ENCODE results near the gene STXBP6.

DNA sequence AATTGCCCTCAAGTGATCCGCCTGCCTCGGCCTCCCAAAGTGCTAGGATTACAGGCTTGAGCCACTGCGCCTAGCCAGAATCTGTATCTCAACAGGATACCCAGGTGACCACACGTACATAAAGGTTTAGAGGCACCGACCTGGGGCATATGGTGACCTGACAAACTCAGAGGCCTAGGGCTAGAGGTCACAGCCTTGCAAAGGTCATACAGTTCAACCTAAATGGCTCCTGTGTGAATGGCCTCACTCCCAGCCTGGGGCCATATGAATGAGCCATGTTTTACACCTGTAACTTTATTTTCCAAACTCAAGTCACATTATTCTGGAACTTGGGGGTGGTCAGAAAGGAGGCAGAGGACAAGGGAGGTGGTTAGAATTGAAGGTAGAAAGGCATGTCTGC lies 10.0 kb downstream of the STXBP6 start:
- TF ChIP-seq, protein P1, sequence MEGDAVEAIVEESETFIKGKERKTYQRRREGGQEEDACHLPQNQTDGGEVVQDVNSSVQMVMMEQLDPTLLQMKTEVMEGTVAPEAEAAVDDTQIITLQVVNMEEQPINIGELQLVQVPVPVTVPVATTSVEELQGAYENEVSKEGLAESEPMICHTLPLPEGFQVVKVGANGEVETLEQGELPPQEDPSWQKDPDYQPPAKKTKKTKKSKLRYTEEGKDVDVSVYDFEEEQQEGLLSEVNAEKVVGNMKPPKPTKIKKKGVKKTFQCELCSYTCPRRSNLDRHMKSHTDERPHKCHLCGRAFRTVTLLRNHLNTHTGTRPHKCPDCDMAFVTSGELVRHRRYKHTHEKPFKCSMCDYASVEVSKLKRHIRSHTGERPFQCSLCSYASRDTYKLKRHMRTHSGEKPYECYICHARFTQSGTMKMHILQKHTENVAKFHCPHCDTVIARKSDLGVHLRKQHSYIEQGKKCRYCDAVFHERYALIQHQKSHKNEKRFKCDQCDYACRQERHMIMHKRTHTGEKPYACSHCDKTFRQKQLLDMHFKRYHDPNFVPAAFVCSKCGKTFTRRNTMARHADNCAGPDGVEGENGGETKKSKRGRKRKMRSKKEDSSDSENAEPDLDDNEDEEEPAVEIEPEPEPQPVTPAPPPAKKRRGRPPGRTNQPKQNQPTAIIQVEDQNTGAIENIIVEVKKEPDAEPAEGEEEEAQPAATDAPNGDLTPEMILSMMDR (IDR thresholded peaks at IDR 0.05 in 2 of 3, conservative IDR thresholded peaks at IDR 0.05 in 1 of 3; ENCODE audit: borderline replicate concordance in 1 of 3, insufficient read depth in 1 of 3, low read depth in 2 of 3, low read length in 2 of 3): no peak
- no peak for TF ChIP-seq POLR2AphosphoS5 (IDR thresholded peaks at IDR 0.05; ENCODE audit: low read depth, low read length)
- no peak for TF ChIP-seq CEBPB (IDR thresholded peaks at IDR 0.05; ENCODE audit: low read depth)
- TF ChIP-seq ELF1 (IDR thresholded peaks at IDR 0.05; ENCODE audit: borderline replicate concordance, low read depth): no peak
- TF ChIP-seq POLR2A (IDR thresholded peaks at IDR 0.05; ENCODE audit: borderline replicate concordance, extremely low read depth, insufficient read depth, insufficient read length): no peak

All from HCT116 (cell line).